Tibial nerve (tissue), 3 donors: ENCODE measurements around the gene CD180.

Experiments
- POLR2A ChIP-seq, 2 donors: fragments of 450-650 bp; IDR thresholded peaks; one replicate each; pipeline ENCODE4 v1.6.1; 2017; ENCODE audit warnings: antibody characterized with exemption in 2 of 2, mild to moderate bottlenecking in 2 of 2, moderate library complexity in 2 of 2
- TF ChIP-seq, protein P1 (sequence below), 5 experiments: fragments of 200-600 bp in 3 of 5; fragments of 450-650 bp in 2 of 5; sonication (generic) in 3 of 5; IDR thresholded peaks; one replicate each; pipeline ENCODE4 v1.5.1; 2016 to 2019; ENCODE audit warnings: antibody characterized with exemption in 5 of 5, mild to moderate bottlenecking in 3 of 5, moderate library complexity in 2 of 5

DNA sequence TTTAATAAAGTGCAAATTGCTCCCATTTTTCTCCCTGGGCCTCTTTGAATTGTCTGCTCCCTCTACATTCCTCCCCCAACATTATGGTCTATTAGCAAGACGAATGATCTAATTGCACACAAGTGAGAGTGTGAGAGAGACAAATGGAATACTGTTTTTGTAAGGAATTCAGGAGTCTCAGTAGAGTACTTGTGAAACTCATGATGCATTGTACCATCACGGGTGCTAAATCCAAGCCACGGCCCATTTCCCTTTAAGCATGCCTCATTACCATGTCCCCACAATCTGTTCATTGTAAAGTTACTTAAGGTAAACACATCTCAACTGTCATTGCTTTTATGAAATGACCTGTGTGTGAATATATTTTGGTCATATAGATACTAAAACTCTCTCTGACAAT, 62.8 kb downstream of the CD180 start:
- no peak for TF ChIP-seq POLR2A (IDR thresholded peaks at IDR 0.05)
- TF ChIP-seq, protein P1, sequence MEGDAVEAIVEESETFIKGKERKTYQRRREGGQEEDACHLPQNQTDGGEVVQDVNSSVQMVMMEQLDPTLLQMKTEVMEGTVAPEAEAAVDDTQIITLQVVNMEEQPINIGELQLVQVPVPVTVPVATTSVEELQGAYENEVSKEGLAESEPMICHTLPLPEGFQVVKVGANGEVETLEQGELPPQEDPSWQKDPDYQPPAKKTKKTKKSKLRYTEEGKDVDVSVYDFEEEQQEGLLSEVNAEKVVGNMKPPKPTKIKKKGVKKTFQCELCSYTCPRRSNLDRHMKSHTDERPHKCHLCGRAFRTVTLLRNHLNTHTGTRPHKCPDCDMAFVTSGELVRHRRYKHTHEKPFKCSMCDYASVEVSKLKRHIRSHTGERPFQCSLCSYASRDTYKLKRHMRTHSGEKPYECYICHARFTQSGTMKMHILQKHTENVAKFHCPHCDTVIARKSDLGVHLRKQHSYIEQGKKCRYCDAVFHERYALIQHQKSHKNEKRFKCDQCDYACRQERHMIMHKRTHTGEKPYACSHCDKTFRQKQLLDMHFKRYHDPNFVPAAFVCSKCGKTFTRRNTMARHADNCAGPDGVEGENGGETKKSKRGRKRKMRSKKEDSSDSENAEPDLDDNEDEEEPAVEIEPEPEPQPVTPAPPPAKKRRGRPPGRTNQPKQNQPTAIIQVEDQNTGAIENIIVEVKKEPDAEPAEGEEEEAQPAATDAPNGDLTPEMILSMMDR (IDR thresholded peaks at IDR 0.05) = no peak
